GM12878 (cell line): ENCODE data around the gene KIRREL1. TPM values are rescaled to one million over a fixed set of nuclear protein-coding genes. Genes with fewer than 3 reads are reported as not detected.

ENCODE experiments used
- BCL11A ChIP-seq: IDR thresholded peaks from 2 replicates; pipeline ENCODE4 v1.6.1; 2011; ENCODE audit warnings: low read depth, low read length
- EZH2 ChIP-seq: IDR thresholded peaks from 2 replicates; pipeline ENCODE4 v1.6.1; 2012; ENCODE audit warnings: low read depth, mild to moderate bottlenecking, control low read depth, inconsistent platforms, low read length, borderline replicate concordance; ENCODE audit not compliant: control insufficient read depth
- GATAD2B ChIP-seq: fragments of 450-650 bp; conservative IDR thresholded peaks from 2 replicates; pipeline ENCODE4 v1.6.1; 2017; ENCODE audit warnings: low read depth, mild to moderate bottlenecking, moderate library complexity
- JUND ChIP-seq: IDR thresholded peaks from 2 replicates; pipeline ENCODE4 v1.6.1; 2012; ENCODE audit warnings: low read depth, mild to moderate bottlenecking, low read length, improper control_type of control experiment, moderate library complexity
- KLF5 ChIP-seq: fragments of 450-650 bp; IDR thresholded peaks from 2 replicates; pipeline ENCODE4 v1.6.1; 2014; ENCODE audit warnings: mild to moderate bottlenecking; ENCODE audit not compliant: partially characterized antibody
- NFIC ChIP-seq: IDR thresholded peaks from 2 replicates; pipeline ENCODE4 v1.6.1; 2012; ENCODE audit warnings: low read depth, mild to moderate bottlenecking, inconsistent platforms, low read length, moderate library complexity
- RAD21 ChIP-seq: IDR thresholded peaks from 2 replicates; pipeline ENCODE4 v1.6.1; 2011; ENCODE audit warnings: mild to moderate bottlenecking, low read depth, low read length, moderate library complexity; ENCODE audit not compliant: insufficient read depth
- SREBF2 ChIP-seq: IDR thresholded peaks from 2 replicates; pipeline ENCODE4 v1.6.1; 2012; ENCODE audit warnings: mild to moderate bottlenecking, low read length
- STAT1 ChIP-seq: fragments of 450-650 bp; conservative IDR thresholded peaks from 2 replicates; pipeline ENCODE4 v1.6.1; 2014; ENCODE audit warnings: antibody characterized with exemption, mild to moderate bottlenecking
- polyA plus RNA-seq, 11 experiments: library from polyadenylated mRNA; depleted of rRNA in 4 of 11; unstranded in 6 of 11; stranded (reverse) in 5 of 11; fragments of >200 nt; fragmentation: Nextera tagmentation in 4 of 11; fragmentation: Illumina TruSeq in 1 of 11; extraction: Ambion mirVana in 4 of 11; extraction: Trizol in 1 of 11; gene quantifications; 1 replicate in 1 of 11; 2 replicates in 10 of 11; pipeline versions ENCODE4 v1.2.1 to v1.2.3, GENCODE V29; 2011 to 2016; ENCODE audit warnings: inconsistent platforms in 2 of 11, missing spikeins in 2 of 11, low read depth in 1 of 11
- total RNA-seq, 4 experiments: library from RNA; depleted of rRNA in 3 of 4; stranded (reverse); fragments of >200 nt in 3 of 4; fragmentation: Illumina TruSeq in 1 of 4; extraction: Trizol in 1 of 4; gene quantifications; 2 replicates each; pipeline versions ENCODE4 v1.2.1 to v1.2.3, GENCODE V29; 2013 to 2021
- TF ChIP-seq, protein P1 (sequence below): fragments of 450-650 bp; IDR thresholded peaks from 2 replicates; pipeline ENCODE4 v1.6.1; 2017; ENCODE audit warnings: mild to moderate bottlenecking
- TF ChIP-seq, protein P2 (sequence below): fragments of 450-650 bp; IDR thresholded peaks from 2 replicates; pipeline ENCODE4 v1.6.1; 2017; ENCODE audit warnings: borderline replicate concordance

The KIRREL1 gene
- total and polyA plus RNA-seq, 10 of the 15 experiments (the other 5 are each of a cell fraction or from before 2014, with no cell fraction given): 0.15 TPM; not detected in 9

DNA sequence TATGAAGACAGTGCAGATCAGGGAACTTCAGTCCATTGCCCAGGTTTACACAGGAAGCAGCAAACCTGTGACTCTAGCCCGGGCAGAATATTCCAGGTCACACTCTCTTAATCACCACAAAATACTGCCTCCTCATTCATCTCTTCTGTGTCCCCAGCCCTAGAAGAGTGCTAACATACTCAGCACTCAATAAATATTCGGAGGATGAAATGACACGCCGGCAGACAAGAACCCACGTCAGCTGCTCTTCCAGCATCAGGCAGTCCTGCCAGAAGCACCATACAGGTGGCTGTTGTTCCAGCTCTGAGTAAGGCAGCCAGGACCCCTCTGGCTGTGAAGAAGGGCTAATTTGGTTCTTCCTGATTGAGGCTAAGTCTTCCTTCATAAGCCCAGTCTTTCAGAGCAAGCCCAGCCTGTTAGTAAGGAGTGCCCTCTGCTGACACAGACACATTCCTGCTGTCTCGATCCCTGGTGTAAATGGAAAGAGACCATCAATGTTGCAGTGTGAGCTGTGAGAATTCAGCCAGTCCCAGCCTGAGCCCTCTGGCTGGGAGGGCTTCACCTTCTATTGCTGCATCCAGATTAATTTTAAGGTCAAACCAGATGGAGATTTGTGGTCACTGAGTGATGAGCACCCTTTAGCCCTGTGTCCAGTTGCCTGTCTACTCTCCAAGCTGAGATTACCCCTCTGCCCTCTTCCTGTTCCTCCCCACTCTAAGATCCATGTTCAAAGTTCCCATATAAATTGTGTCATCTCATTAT is 45.0 kb upstream of the KIRREL1 start (continued):
- no peak for TF ChIP-seq EZH2
- TF ChIP-seq KLF5: no peak
- TF ChIP-seq JUND: no peak
- TF ChIP-seq, protein P1, sequence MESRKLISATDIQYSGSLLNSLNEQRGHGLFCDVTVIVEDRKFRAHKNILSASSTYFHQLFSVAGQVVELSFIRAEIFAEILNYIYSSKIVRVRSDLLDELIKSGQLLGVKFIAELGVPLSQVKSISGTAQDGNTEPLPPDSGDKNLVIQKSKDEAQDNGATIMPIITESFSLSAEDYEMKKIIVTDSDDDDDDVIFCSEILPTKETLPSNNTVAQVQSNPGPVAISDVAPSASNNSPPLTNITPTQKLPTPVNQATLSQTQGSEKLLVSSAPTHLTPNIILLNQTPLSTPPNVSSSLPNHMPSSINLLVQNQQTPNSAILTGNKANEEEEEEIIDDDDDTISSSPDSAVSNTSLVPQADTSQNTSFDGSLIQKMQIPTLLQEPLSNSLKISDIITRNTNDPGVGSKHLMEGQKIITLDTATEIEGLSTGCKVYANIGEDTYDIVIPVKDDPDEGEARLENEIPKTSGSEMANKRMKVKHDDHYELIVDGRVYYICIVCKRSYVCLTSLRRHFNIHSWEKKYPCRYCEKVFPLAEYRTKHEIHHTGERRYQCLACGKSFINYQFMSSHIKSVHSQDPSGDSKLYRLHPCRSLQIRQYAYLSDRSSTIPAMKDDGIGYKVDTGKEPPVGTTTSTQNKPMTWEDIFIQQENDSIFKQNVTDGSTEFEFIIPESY: no peak
- TF ChIP-seq BCL11A: no peak
- TF ChIP-seq, protein P2, sequence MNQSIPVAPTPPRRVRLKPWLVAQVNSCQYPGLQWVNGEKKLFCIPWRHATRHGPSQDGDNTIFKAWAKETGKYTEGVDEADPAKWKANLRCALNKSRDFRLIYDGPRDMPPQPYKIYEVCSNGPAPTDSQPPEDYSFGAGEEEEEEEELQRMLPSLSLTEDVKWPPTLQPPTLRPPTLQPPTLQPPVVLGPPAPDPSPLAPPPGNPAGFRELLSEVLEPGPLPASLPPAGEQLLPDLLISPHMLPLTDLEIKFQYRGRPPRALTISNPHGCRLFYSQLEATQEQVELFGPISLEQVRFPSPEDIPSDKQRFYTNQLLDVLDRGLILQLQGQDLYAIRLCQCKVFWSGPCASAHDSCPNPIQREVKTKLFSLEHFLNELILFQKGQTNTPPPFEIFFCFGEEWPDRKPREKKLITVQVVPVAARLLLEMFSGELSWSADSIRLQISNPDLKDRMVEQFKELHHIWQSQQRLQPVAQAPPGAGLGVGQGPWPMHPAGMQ: no peak
- TF ChIP-seq GATAD2B: no peak
- TF ChIP-seq NFIC: no peak
- TF ChIP-seq STAT1: no peak
- TF ChIP-seq RAD21: peak; percentile 86
- TF ChIP-seq SREBF2: no peak
